HG03066 (cell line): ENCODE results near the gene B4GALT6.
A peak's percentile ranks its signal among the peaks of the same experiment; 100 is the strongest.

Experiments used
- ATAC-seq: cut with Tn5 transposase; IDR thresholded peaks from one replicate; pipeline ENCODE4 v1.9.1; 2021; ENCODE audit warnings: low read depth; ENCODE audit not compliant: unreplicated experiment

Gene B4GALT6

DNA sequence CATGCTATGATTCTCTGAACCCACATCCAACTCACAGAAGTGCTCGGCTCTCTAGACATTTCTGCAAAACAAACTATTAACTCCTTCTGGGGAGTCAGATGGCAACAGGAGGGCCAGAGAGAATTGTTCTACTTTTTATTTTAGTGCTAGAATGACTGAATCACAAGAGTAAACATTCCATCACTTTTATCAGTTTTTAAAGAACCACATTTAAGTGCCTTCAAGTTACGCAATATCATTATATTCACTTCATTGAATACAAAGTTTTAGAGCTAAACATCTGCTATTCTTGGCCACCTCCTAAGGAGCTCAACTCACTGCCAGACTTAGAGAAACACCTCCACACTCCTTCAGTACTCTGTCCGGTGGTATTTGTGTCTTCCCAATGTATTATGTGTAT is 22.4 kb downstream of the B4GALT6 start:
- ATAC-seq, result no peak

DNA sequence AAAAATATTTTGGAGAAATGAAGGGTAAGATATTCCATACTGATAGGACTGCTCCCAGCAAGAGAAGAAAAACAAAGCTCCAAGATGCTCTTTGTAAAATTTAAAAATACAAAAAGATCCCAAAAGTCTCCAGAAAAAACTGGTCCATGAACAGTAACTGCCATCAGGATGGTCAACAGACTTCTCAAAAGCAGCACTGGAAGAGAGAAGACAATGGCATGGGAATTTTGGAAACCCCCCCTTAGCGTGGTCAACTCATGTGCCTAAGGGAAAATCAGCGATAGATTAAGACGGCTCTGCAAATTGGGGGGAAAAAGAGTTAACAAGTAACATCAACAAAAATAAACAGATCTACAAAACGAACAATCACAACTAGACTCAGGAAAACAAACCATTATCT is 23.6 kb downstream of the B4GALT6 start:
- no peak for ATAC-seq

DNA sequence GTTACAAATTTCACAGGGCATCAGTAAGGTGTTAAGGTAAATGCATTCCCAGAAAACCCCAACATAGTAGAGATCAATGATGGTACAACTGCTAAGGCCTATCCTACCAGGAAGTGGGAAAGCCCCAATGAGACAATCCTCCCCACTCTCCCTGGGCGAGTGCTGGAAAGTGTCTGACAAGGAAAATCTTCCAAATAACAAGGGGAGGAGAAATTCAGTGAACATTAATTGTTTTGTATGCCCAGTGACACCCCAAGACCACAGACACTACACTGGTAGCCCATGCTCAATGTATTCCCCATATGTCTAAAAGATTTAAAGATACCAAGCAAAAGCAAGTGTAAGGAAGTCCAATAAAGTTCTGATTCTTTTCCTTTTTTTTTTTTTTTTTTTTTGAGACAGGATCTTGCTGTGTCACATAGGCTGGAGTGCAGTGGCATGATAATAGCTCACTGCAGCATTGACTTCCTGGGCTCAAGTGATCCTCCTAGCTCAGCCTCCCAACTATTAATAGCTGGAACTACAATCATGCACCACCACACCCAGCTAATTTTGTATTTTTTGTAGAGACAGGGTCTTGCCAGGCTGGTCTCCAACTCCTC is 24.7 kb downstream of the B4GALT6 start:
- no peak for ATAC-seq

DNA sequence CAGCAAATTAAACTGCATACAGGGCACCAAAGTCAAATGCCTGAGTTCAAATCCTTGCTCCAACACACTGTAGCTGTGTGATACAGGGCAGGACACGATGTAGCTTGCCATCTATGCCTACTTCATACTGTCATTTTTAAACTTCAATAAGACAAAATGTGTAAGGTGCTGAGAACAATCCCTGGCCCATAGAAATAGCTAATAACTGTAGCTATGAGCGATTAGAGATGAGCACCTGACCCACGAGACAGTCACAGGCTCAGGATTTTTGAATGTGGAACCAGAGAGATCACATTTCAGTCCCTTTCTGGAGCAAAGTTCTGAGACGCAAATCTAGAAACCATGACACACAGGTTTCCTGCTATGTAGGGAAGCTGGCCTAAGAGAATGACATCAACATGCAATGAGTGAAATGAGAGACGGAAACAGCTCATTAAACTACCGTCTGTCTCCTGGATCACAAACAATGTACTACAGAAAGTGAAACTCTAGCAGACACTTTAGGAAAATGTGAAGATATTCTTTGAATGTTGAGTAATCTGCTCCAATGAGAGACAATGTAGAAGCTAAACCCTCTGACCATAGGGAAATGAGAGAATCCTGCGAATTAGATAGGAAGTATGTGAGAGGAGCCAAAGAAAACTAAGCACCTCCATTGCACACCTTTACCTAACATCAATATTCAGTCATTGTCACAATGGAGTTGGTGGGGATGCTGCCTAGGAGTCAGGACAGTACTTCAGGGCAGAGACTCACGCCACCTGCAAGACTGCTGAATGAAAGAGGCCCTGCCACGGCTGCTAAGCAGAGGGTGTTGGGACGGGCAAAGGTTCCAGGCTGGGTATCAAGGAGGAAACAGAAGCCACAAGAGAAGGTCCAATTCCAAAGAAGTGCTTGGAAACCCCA is 25.5 kb downstream of the B4GALT6 start:
- ATAC-seq, result peak; percentile 60

DNA sequence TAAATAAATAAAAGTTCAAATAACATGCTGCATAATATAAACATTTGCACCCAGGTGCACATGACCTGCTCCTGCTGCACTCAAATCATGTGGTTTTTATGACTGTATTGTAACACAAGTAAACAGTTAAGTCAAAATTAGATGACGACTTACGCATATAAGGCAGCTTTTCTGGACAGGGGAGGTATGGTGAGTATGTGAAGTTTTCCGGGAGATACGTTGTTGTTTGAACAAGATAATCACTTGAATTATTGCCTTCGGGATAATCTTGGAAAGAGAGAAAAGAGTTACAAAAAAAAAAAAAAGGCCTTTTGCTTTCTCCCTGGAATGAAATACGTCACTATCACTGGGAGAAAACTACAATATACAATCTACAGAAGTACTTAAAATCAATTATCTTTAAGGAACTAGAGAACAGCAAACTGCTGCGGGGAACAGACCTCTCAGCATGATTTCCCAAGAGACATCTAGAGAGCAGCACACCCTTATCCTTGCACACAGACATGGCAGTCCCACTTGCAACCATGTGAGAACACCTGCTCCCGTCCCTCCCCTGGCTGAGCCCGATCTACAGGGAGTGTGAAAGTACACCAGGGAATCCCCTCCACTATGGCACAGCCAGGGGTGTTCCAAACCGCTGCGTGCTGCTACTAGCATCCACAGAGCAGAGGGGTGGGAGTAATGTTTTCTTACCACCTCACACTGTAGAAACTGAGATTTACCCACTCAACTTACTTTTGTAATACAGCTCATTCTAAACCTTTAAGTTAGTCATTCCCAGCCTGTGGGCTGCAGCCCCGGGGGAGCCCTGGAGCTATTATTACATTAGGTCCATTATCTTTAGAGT is 26.3 kb downstream of the B4GALT6 start:
- peak; percentile 69 for ATAC-seq

DNA sequence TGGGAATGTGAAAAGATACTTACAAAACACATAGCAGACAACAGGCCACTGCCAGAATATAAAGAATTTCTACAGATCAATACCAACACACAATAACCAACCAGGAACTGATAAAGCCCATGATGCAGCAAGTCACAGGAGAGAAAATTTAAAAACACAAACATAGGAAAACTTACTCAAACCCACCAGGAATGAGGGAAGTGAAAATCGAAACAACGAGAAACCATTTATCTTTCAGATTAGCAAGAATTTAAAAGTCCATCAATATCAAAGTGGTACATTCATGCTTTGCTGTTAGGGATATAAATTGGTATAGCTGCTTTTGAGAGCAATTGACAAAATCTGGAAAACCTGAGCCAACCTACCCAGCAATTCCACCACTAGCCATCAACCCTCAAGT is 27.6 kb downstream of the B4GALT6 start:
- ATAC-seq, result no peak

DNA sequence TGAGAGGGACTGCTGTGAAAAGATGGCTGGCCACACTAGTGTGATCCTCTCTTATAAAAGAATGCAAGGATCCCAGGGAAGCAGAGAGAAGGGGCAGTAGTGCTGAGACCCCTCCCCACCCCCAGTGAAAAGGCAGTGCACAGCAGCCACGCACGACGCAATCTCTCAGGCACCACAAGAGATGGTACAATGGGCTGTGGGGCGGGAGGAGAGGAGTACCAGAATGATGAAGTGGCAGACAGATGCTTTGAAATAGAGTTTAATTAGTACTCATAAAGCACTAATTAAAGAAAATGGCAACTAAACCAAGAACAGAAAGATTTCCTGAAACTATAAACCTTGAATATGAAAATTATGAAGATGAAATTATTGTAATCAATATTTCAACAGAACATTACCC is 29.0 kb downstream of the B4GALT6 start:
- no peak for ATAC-seq

DNA sequence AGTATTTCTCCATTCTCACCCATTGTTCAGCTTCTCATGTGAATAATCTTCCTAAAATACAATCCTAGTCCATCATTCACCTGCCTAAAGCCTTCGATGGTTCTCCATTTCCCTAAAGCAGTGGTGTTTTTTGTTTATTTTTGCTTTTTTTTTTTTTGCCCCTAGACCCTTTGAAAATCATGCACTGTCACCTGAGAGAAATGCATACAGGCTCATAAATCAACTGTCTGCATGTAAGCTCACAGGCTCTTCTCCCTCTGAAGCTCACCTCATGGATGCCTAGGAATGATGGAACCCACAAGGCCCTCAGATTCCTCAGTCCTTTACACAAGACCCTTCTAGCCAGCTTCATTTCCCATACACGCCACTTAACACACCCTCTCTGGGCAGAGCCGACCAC is 31.5 kb downstream of the B4GALT6 start:
- ATAC-seq, result no peak

DNA sequence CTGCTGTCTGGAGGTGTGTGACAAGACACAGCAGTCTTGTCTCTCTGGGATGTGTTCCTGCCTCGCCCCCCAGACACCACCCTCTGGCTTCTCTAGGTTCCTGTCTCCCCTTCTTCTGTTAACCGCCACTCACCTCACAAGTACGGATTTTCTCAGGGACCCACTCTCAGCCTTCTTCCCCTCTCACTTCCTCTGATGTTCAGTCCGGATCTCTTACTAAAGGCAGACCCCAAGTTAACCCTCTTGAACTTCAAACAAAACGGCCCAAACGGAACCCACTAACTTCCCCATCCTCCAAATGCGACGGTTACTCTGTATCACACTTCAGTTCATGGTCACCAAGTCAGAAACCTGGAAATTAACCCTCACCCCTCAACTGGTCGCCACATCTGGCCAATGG is 32.0 kb downstream of the B4GALT6 start:
- no peak for ATAC-seq

DNA sequence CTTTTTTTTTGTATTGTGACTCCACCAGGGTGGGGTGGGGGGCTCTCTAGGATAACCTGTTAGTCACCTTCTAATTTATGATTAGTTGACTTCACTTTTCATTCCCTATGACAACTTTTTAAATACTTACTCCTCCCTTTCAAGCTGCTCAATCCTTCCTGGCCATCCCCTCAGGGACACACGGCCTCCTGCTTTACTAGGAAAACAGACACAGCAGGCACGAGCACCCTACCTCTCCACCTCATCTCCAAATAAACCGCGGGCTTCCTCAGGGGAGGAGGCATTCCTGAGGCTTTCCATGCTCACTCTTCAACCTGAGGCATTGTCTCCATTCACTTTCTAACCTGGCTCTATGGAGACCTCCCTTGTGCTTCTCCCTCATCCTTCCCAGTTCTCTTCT is 33.0 kb downstream of the B4GALT6 start:
- no peak for ATAC-seq

DNA sequence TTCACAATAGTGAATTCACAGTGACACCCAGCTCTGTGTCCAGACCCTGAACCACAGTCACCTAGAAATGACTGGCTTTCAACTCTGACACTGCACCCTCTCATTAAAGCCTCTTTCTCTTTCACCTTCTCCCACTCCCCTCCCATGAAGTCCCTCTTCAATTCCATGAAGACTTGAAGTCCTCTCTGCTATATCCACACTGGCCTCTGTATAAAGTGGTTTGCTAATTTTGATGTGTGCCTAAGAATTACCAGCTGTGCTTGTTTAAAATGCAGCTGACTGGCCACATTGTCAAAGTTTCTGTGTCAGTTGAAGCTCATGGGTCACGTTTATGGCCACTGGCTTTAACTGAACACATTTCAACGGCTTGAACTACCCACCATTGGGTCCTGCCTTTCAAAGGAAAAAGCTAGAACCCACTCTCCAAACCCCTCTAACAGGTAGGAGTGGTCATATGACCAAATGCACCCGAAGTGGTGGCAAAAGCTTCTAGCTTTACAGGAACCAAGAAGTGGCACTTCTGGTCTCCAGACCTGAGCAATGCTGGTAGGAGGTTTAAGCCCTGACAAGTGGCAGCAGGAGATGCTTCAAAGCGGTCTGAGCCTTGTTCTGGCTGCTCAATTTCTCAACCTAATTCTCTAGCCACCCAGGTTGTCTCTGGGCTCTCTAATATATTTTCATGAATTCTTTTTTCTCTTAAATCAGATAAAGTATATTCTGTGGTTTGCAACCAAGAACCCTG is 34.2 kb downstream of the B4GALT6 start:
- peak; percentile 38 for ATAC-seq

DNA sequence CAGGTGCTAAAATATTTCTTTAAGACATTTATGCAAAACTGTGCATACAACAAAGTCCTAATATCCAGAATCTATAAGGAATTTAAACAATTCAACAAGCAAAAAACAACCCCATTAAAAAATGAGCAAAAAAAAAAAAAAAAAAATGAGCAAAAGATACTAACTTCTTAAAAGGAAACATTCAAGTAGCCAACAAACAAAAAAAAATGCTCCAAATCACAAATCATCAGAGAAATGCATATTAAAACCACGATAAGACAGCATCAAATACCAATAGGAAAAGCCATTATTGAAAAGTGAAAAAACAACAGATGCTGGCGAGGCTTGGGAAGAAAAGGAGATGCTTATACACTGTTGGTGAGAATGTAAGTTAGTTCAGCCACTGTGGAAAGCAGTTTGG is 34.9 kb downstream of the B4GALT6 start:
- no peak for ATAC-seq

DNA sequence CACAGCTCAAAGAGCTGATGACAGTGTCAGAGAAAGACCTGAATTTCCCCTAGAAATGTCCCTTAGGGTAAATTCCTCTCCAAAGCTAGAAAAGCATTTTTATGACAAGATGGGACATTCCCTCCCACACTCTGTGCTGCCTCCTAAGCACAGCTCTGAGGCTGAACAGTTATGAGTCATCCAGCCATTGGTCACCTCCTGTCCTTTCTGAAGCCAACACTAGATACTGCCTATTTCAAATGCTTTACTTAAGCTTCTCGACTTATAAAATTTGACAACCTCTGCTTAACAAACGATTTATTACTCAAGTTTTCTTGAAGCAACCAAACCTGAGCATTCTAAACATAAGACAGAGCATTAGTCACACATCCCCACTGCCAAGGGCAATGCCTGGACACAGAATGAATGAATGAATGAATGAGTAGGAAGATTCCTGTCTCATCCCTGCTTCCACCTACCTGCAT is 35.4 kb downstream of the B4GALT6 start:
- ATAC-seq, result peak; percentile 58

DNA sequence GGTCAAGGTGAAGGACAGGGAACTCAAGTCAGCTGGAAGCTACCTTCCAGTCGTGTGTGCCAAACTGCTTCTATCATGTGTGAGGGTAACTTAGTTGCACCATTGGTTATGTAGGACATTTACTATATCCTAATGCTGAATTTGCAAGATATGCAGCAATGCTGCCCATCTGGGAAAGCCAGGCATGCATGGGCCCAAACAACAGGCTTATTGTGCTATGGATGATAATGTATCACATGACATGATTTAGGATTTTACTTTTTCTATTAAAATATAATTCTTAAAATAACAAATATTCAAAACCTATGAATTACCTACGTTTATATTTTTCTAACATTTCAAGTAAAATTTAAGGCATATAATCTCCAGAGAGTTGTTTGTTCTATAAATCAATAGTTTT is 35.9 kb downstream of the B4GALT6 start:
- ATAC-seq, result no peak

DNA sequence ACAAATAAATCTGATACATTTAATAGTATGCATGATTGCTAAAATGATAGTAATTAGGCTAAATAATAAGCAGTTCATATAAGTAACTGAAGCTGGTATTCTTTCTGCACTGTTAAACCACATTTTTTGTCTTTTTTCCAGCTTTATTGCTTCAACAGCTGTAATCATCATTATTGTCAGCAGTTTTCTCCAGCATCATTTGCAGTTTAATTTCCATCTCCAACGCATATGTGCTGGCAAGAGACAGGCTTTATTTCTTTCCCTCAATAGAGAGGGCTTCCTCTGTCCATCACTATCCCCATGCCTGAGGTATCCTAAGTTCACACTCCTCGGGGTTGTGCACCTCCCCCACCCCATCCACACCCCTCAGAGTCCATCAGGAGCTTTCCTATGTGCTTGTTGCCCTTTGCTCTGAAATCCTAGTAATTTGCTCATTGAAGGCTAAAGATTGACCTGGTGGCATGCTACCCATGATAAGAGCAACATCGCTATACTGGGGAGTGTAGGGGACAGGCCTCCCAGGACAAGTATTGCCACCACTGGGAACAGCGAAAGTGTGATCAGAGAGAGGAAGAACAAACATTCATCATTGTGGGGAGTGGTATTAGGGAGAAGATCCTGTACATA is 37.1 kb downstream of the B4GALT6 start:
- ATAC-seq, result no peak

DNA sequence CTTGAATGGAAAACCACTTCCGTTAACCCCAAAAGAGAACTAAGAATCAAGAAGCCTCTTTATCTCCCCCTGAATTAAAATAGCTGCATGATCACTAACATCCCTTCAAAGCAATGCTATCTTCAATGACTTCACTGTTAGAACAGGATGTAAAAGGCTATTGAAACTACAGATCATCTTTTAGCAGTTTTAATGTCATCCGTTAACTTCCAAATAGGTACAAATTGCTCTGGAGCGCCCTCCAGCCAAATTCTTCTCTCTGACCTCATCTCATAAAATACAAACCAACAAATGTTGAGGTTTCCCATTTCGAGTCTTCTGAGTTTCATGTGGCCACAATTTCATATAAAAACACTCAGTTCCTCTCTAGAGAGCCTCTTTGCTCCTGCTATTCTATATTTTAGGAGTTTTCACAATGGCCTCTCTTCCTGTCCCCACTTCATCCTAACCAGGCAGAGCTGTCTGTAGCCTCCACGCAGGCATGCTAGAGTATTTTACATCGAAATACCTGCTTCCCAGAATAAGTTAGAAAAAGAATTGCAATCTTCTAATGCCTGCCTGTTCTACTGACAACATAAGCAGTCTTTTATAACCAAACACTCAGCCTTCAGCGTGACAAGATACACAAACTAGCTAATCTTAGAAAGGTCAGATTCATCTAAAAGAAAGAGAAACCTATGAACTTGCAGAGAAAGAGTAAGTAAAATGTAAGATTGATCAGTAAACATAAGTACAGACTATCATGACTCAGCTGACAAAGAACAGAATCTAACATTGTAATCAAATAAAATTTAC is 37.9 kb downstream of the B4GALT6 start:
- no peak for ATAC-seq

DNA sequence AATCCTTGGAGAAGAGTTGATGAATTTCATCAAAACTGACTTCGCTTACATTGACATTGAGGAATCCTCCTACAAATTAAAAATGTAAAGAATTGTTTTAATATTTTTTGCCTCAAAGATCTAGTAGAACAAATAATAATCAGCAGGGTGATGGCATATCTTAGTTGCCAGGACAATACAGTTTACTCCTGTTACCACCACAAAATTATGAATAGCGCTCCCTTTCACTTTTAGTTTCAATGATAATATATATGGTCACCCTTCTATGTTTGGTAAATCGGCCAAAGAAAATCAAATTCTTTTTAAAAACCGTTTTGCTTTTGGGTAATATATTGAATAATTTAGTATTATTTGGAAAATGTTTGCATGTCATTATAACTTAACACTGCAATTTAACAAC is 39.0 kb downstream of the B4GALT6 start:
- no peak for ATAC-seq

DNA sequence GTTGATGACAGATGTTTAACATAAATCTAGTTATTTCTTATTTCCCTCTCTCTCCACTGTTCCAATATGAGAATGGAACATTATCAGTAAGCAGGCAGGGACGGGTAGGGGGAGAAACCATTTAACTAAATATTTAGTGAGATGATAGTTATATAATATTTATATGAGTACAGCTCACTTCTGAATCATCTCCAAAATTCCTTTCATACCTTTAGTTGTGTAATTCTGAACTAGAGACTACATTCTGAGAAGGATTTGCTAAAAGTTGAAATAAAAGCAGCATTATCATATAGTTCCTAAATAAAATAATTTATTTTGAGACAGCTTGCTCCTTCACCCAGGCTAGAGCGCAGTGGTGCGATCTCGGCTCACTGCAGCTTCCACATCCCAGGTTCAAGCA is 41.4 kb downstream of the B4GALT6 start:
- no peak for ATAC-seq

DNA sequence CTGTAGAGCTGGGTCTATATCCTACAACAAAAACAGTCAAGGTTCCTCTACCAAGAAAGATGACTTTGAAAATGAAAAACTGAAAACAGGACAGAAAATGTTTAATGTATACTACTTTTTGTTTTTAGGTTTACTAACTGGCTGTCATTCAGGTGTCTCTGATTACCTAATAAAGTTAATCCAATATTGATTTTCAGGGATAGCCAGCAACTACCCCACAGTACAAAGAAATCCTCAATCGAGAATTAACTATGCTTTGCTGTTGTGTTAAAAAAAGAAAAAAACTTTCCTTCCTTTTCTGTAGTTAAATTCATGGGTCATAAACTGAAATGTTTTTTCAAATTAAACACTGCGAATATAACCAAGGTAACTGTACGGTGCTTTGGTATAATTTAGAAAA is 46.9 kb downstream of the B4GALT6 start:
- ATAC-seq, result no peak
